WTC11 (cell line): Measurements from ENCODE around the gene NKAIN2. TPM values are rescaled to one million over a fixed set of nuclear protein-coding genes. Genes with fewer than 3 reads are reported as not detected.

ENCODE experiments used
- ATAC-seq: fragments of 200-7000 bp; cut with Tn5 transposase; 2 replicates; pipeline ENCODE4 v1.10.0; 2021; ENCODE audit warnings: mild to moderate bottlenecking, moderate library complexity
- CTCF ChIA-PET: fragments of 300-600 bp; sonication (Branson Sonifier 250); formaldehyde crosslinking; loops from one replicate; lab custom pipeline; 2021; ENCODE audit warnings: antibody characterized with exemption; lab: Charles Lee
- POLR2A ChIA-PET: fragments of 350-600 bp; sonication (Branson Sonifier 250); formaldehyde crosslinking; loops from one replicate; lab custom pipeline; 2021; ENCODE audit warnings: antibody characterized with exemption; lab: Charles Lee
- DNase-seq: peaks from one replicate; pipeline ENCODE4 v3.0.0; 2021; ENCODE audit warnings: low spot score
- H3K27ac Mint-ChIP-seq: 2 replicates; pipeline ENCODE4 v1.8.0; 2021; ENCODE audit warnings: mixed read lengths
- H3K27me3 Mint-ChIP-seq: 2 replicates; pipeline ENCODE4 v1.8.0; 2021; ENCODE audit warnings: low read depth, mild to moderate bottlenecking, moderate library complexity, mixed read lengths
- H3K36me3 Mint-ChIP-seq: 2 replicates; pipeline ENCODE4 v1.8.0; 2021; ENCODE audit warnings: mixed read lengths
- H3K4me1 Mint-ChIP-seq: 2 replicates; pipeline ENCODE4 v1.8.0; 2022; ENCODE audit warnings: mixed read lengths
- H3K4me3 Mint-ChIP-seq: 2 replicates; pipeline ENCODE4 v1.8.0; 2021; ENCODE audit warnings: mild to moderate bottlenecking, moderate library complexity, mixed read lengths
- H3K9me3 Mint-ChIP-seq: 2 replicates; pipeline ENCODE4 v1.8.0; 2021; ENCODE audit warnings: mixed read lengths
- ATF1 ChIP-seq: sonication (generic); formaldehyde crosslinking; IDR thresholded peaks from 2 replicates; pipeline ENCODE4 v1.8.1; 2023; ENCODE audit warnings: mild to moderate bottlenecking, moderate library complexity, missing genetic modification reagents
- FOXJ3 ChIP-seq: sonication (generic); formaldehyde crosslinking; IDR thresholded peaks from 2 replicates; pipeline ENCODE4 v1.9.0; 2021; ENCODE audit warnings: missing genetic modification reagents, mild to moderate bottlenecking, borderline replicate concordance
- HMGA2 ChIP-seq: fragments of 250-450 bp; sonication (Bioruptor Pico); IDR thresholded peaks from 2 replicates; pipeline ENCODE4 v1.4.0; 2021; ENCODE audit warnings: mild to moderate bottlenecking, moderate library complexity
- MAX ChIP-seq: sonication (generic); formaldehyde crosslinking; IDR thresholded peaks from 2 replicates; pipeline ENCODE4 v1.8.0; 2022; ENCODE audit warnings: mild to moderate bottlenecking, missing genetic modification reagents
- MXD4 ChIP-seq: fragments of 250-450 bp; sonication (Bioruptor Pico); IDR thresholded peaks from 2 replicates; pipeline ENCODE4 v1.8.0; 2021; ENCODE audit warnings: mild to moderate bottlenecking, moderate library complexity, borderline replicate concordance
- SMAD4 ChIP-seq: sonication (generic); formaldehyde crosslinking; IDR thresholded peaks from 2 replicates; pipeline ENCODE4 v1.8.0; 2022; ENCODE audit warnings: mild to moderate bottlenecking, missing genetic modification reagents
- STAT6 ChIP-seq: sonication (generic); formaldehyde crosslinking; conservative IDR thresholded peaks from 2 replicates; pipeline ENCODE4 v1.8.1; 2023; ENCODE audit warnings: mild to moderate bottlenecking, low read depth, missing genetic modification reagents, moderate library complexity
- TEAD1 ChIP-seq: sonication (generic); formaldehyde crosslinking; IDR thresholded peaks from 2 replicates; pipeline ENCODE4 v1.8.0; 2022; ENCODE audit warnings: mild to moderate bottlenecking, missing genetic modification reagents
- TEAD4 ChIP-seq: sonication (generic); formaldehyde crosslinking; IDR thresholded peaks from 2 replicates; pipeline ENCODE4 v1.8.0; 2022; ENCODE audit warnings: mild to moderate bottlenecking, missing genetic modification reagents
- TP53 ChIP-seq: sonication (generic); formaldehyde crosslinking; IDR thresholded peaks from 2 replicates; pipeline ENCODE4 v1.8.1; 2023; ENCODE audit warnings: mild to moderate bottlenecking, missing genetic modification reagents
- ZBTB43 ChIP-seq: sonication (generic); formaldehyde crosslinking; IDR thresholded peaks from 2 replicates; pipeline ENCODE4 v1.8.1; 2023; ENCODE audit warnings: mild to moderate bottlenecking, missing genetic modification reagents
- ZNF121 ChIP-seq: sonication (generic); formaldehyde crosslinking; IDR thresholded peaks from 2 replicates; pipeline ENCODE4 v1.8.0; 2023; ENCODE audit warnings: missing genetic modification reagents
- ZNF263 ChIP-seq: sonication (generic); formaldehyde crosslinking; IDR thresholded peaks from 2 replicates; pipeline ENCODE4 v1.8.1; 2022; ENCODE audit warnings: low read depth, mild to moderate bottlenecking, moderate library complexity, missing genetic modification reagents
- ZNF423 ChIP-seq: fragments of 250-450 bp; sonication (Bioruptor Pico); IDR thresholded peaks from 2 replicates; pipeline ENCODE4 v2.1.2; 2022; ENCODE audit warnings: mild to moderate bottlenecking, moderate library complexity
- ZNF671 ChIP-seq: fragments of 250-450 bp; sonication (Bioruptor Pico); IDR thresholded peaks from 2 replicates; pipeline ENCODE4 v1.8.0; 2021; ENCODE audit warnings: mild to moderate bottlenecking
- total RNA-seq: library from RNA; stranded (reverse); gene quantifications from 3 replicates; pipeline ENCODE4 v1.2.3, GENCODE V29; 2021
- TF ChIP-seq, protein P1 (sequence below): sonication (generic); formaldehyde crosslinking; IDR thresholded peaks from 2 replicates; pipeline ENCODE4 v1.8.0; 2023; ENCODE audit warnings: mild to moderate bottlenecking, missing genetic modification reagents
- TF ChIP-seq, protein P2 (sequence below): sonication (generic); formaldehyde crosslinking; IDR thresholded peaks from 2 replicates; pipeline ENCODE4 v1.8.1; 2023; ENCODE audit warnings: mild to moderate bottlenecking, missing genetic modification reagents, moderate library complexity
- TF ChIP-seq, protein P3 (sequence below): fragments of 250-450 bp; sonication (Bioruptor Pico); IDR thresholded peaks from 2 replicates; pipeline ENCODE4 v1.9.0; 2021; ENCODE audit warnings: mild to moderate bottlenecking
- TF ChIP-seq, protein P4 (sequence below): fragments of 250-450 bp; sonication (Bioruptor Pico); IDR thresholded peaks from 2 replicates; pipeline ENCODE4 v1.8.0; 2021; ENCODE audit warnings: mild to moderate bottlenecking

Gene NKAIN2
- total RNA-seq, 1 experiment from 2014 or later = 0.33 TPM

DNA sequence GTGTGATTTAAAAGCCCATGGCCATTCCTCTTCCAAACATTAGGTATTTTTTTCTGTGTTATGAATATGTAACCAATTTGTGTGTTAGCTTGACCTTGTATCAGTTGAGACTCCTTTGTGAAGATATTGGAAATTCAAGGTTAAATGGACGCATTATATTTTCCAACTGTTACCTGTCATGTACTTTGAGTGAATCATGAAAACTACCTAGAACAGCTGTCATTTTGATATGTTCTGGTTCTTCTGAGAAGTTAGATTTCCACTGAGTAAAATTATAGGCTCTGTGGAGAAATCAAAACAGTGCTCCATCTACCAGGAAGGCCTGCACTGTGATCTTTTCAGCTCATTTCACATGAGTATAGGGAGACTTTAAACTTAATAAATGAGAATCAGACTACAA is 470.0 kb downstream of the NKAIN2 start:
- Mint-ChIP-seq H3K4me1 (peaks cover 7% of the 10 kb centered on the region), H3K4me3 (no peak overlapping the region), H3K27ac (no peak overlapping the region), H3K36me3 (peaks cover 12% of the 10 kb centered on the region), H3K27me3 (no peaks in the 10 kb centered on the region), H3K9me3 (peaks cover 27% of the 10 kb centered on the region)
- ChIA-PET POLR2A (no interaction called here), CTCF (no interaction called here)
- no peak for ATAC-seq
- no peak for DNase-seq
- TF ChIP-seq TEAD4 (CRISPR knock-in tag) = no peak
- no peak for TF ChIP-seq ATF1 (CRISPR knock-in tag)
- no peak for TF ChIP-seq MXD4 (CRISPR knock-in tag)
- TF ChIP-seq TEAD1 = no peak
- TF ChIP-seq ZBTB43 (CRISPR knock-in tag) = no peak
- no peak for TF ChIP-seq SMAD4 (CRISPR knock-in tag)
- TF ChIP-seq, protein P1, sequence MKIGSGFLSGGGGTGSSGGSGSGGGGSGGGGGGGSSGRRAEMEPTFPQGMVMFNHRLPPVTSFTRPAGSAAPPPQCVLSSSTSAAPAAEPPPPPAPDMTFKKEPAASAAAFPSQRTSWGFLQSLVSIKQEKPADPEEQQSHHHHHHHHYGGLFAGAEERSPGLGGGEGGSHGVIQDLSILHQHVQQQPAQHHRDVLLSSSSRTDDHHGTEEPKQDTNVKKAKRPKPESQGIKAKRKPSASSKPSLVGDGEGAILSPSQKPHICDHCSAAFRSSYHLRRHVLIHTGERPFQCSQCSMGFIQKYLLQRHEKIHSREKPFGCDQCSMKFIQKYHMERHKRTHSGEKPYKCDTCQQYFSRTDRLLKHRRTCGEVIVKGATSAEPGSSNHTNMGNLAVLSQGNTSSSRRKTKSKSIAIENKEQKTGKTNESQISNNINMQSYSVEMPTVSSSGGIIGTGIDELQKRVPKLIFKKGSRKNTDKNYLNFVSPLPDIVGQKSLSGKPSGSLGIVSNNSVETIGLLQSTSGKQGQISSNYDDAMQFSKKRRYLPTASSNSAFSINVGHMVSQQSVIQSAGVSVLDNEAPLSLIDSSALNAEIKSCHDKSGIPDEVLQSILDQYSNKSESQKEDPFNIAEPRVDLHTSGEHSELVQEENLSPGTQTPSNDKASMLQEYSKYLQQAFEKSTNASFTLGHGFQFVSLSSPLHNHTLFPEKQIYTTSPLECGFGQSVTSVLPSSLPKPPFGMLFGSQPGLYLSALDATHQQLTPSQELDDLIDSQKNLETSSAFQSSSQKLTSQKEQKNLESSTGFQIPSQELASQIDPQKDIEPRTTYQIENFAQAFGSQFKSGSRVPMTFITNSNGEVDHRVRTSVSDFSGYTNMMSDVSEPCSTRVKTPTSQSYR (CRISPR knock-in tag) = no peak
- TF ChIP-seq ZNF121 (CRISPR knock-in tag) = no peak
- TF ChIP-seq, protein P2, sequence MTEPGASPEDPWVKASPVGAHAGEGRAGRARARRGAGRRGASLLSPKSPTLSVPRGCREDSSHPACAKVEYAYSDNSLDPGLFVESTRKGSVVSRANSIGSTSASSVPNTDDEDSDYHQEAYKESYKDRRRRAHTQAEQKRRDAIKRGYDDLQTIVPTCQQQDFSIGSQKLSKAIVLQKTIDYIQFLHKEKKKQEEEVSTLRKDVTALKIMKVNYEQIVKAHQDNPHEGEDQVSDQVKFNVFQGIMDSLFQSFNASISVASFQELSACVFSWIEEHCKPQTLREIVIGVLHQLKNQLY = no peak
- no peak for TF ChIP-seq TP53 (CRISPR knock-in tag)
- no peak for TF ChIP-seq FOXJ3 (CRISPR knock-in tag)
- no peak for TF ChIP-seq STAT6 (CRISPR knock-in tag)
- TF ChIP-seq HMGA2 (CRISPR knock-in tag) = no peak
- no peak for TF ChIP-seq ZNF423 (CRISPR knock-in tag)
- TF ChIP-seq, protein P3, sequence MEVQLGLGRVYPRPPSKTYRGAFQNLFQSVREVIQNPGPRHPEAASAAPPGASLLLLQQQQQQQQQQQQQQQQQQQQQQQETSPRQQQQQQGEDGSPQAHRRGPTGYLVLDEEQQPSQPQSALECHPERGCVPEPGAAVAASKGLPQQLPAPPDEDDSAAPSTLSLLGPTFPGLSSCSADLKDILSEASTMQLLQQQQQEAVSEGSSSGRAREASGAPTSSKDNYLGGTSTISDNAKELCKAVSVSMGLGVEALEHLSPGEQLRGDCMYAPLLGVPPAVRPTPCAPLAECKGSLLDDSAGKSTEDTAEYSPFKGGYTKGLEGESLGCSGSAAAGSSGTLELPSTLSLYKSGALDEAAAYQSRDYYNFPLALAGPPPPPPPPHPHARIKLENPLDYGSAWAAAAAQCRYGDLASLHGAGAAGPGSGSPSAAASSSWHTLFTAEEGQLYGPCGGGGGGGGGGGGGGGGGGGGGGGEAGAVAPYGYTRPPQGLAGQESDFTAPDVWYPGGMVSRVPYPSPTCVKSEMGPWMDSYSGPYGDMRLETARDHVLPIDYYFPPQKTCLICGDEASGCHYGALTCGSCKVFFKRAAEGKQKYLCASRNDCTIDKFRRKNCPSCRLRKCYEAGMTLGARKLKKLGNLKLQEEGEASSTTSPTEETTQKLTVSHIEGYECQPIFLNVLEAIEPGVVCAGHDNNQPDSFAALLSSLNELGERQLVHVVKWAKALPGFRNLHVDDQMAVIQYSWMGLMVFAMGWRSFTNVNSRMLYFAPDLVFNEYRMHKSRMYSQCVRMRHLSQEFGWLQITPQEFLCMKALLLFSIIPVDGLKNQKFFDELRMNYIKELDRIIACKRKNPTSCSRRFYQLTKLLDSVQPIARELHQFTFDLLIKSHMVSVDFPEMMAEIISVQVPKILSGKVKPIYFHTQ (CRISPR knock-in tag) = no peak
- TF ChIP-seq, protein P4, sequence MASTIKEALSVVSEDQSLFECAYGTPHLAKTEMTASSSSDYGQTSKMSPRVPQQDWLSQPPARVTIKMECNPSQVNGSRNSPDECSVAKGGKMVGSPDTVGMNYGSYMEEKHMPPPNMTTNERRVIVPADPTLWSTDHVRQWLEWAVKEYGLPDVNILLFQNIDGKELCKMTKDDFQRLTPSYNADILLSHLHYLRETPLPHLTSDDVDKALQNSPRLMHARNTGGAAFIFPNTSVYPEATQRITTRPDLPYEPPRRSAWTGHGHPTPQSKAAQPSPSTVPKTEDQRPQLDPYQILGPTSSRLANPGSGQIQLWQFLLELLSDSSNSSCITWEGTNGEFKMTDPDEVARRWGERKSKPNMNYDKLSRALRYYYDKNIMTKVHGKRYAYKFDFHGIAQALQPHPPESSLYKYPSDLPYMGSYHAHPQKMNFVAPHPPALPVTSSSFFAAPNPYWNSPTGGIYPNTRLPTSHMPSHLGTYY (CRISPR knock-in tag) = no peak
- TF ChIP-seq MAX (CRISPR knock-in tag) = no peak
- no peak for TF ChIP-seq ZNF671 (CRISPR knock-in tag)
- no peak for TF ChIP-seq ZNF263 (CRISPR knock-in tag)
